ENCODE data around the gene AKAP8. TPM values are rescaled to one million over a fixed set of nuclear protein-coding genes. Genes with fewer than 3 reads are reported as not detected.

The AKAP8 gene
- total RNA-seq, 1 donor from 2014 or later = 30.2 TPM

Other genes with a start within 250 kb of the AKAP8 start
- 6.2 and 37.5 TPM in 2 replicates for gene NOTCH3, start 178.8 kb downstream of the AKAP8 start, total RNA-seq
- not detected in 2 replicates for gene EPHX3, start 147.3 kb downstream of the AKAP8 start, total RNA-seq
- gene BRD4, start 47.2 kb downstream of the AKAP8 start, total RNA-seq = 38.3 and 58.0 TPM in 2 replicates
- 67.7 and 106 TPM in 2 replicates for gene AKAP8L, start 39.2 kb upstream of the AKAP8 start, total RNA-seq
- 59.6 and 84.4 TPM in 2 replicates for gene WIZ, start 70.2 kb upstream of the AKAP8 start, total RNA-seq
- 18.1 and 18.6 TPM in 2 replicates for gene RASAL3, start 84.8 kb upstream of the AKAP8 start, total RNA-seq
- gene PGLYRP2, start 99.7 kb upstream of the AKAP8 start, total RNA-seq = 0.29 TPM in 1 of 2 replicates, not detected in the other
- 0.06 TPM in 1 of 2 replicates, not detected in the other for gene CYP4F22, start 128.7 kb upstream of the AKAP8 start, total RNA-seq
- not detected in 2 replicates for gene CYP4F8, start 235.4 kb upstream of the AKAP8 start, total RNA-seq

Data from glomerular endothelial cell (primary cell).